Measurements from ENCODE around the gene ADAMTS9. TPM values are rescaled to one million over a fixed set of nuclear protein-coding genes. Genes with fewer than 3 reads are reported as not detected.

Gene ADAMTS9
- total and polyA plus RNA-seq, 2 donors (not counting 1 experiment from before 2014, with no cell fraction given): not detected

DNA sequence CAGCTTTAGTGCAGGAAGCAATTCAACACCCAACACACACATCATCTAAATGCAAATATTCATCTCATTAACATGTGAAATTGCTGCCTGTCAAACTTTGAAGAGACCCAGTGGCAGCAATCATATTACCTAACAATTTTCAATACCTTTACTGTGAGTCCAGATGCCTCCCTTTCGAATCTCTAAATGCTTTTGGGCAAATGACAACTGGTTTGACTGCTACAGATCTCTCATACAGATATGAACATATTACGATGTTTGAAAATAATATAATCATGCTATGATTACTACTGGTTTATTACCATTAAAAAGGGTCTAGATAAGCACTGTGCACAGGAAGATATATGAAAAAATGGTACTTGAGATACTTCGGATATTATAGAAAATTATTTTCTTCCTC, 137.9 kb downstream of the ADAMTS9 start:
- ATAC-seq (ENCODE audit: low read depth) (no peak), DNase-seq (no peak)
- Mint-ChIP-seq H3K4me3 (no peak overlapping the region), H3K27ac (no peak overlapping the region), H3K4me1 (no peaks in the 10 kb centered on the region), H3K9me3 (ENCODE audit: insufficient read depth) (no peaks in the 10 kb centered on the region), H3K27me3 (peaks cover 4% of the 10 kb centered on the region)
- ChIA-PET CTCF (no interaction called here), POLR2A (no interaction called here)
- Histone ChIP-seq H3K36me3 (replicated peaks in 1 of 2; ENCODE audit: control extremely low read depth in 1 of 2, control insufficient read depth in 1 of 2, extremely low read depth in 1 of 2, insufficient read depth in 2 of 2, low read length in 1 of 2) (no peaks in the 10 kb centered on the region), H3K9ac (ENCODE audit: low read length) (no peak overlapping the region), H3K9me3 (ENCODE audit: control extremely low read depth in 1 of 3, control insufficient read depth in 2 of 3, insufficient read depth in 1 of 3, low read length in 2 of 3) (peaks cover 0 to 6% (median 0%) of the 10 kb centered on the region in 3 donors), H3K4me1 (ENCODE audit: control insufficient read depth in 2 of 2, insufficient read depth in 2 of 2, low read length in 2 of 2) (no peaks in the 10 kb centered on the region), H3K27ac (ENCODE audit: low read length in 2 of 2) (no peak overlapping the region), H2AFZ (ENCODE audit: insufficient read depth, low read depth, low read length, poor library complexity, severe bottlenecking) (no peak overlapping the region), H3K79me2 (ENCODE audit: control insufficient read depth, insufficient read depth, low read length) (no peaks in the 10 kb centered on the region), H3K27me3 (replicated peaks in 1 of 4; ENCODE audit: control extremely low read depth in 1 of 4, control insufficient read depth in 3 of 4, insufficient read depth in 4 of 4, low read length in 3 of 4) (no peaks in the 10 kb centered on the region), H4K20me1 (ENCODE audit: control insufficient read depth, insufficient read depth, low read length, poor library complexity, severe bottlenecking) (no peaks in the 10 kb centered on the region), H3K4me3 (ENCODE audit: control extremely low read depth in 1 of 5, extremely low read depth in 1 of 5, insufficient read depth in 1 of 5, low read depth in 2 of 5, low read length in 4 of 5) (no peak overlapping the region), H3K4me2 (replicated peaks; ENCODE audit: low read depth, low read length, poor library complexity, severe bottlenecking) (no peak overlapping the region)
- no peak for TF ChIP-seq EZH2 (IDR thresholded peaks at IDR 0.05; ENCODE audit: borderline replicate concordance, insufficient read depth, low read depth, low read length, poor library complexity, severe bottlenecking)
- TF ChIP-seq, protein P1, sequence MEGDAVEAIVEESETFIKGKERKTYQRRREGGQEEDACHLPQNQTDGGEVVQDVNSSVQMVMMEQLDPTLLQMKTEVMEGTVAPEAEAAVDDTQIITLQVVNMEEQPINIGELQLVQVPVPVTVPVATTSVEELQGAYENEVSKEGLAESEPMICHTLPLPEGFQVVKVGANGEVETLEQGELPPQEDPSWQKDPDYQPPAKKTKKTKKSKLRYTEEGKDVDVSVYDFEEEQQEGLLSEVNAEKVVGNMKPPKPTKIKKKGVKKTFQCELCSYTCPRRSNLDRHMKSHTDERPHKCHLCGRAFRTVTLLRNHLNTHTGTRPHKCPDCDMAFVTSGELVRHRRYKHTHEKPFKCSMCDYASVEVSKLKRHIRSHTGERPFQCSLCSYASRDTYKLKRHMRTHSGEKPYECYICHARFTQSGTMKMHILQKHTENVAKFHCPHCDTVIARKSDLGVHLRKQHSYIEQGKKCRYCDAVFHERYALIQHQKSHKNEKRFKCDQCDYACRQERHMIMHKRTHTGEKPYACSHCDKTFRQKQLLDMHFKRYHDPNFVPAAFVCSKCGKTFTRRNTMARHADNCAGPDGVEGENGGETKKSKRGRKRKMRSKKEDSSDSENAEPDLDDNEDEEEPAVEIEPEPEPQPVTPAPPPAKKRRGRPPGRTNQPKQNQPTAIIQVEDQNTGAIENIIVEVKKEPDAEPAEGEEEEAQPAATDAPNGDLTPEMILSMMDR (IDR thresholded peaks at IDR 0.05): no peak
- WGBS (ENCODE audit: insufficient coverage): no CpG with 5 or more reads among the region's 3 CpGs
- intact Hi-C loops (cut with micrococcal nuclease): no loop called here

DNA sequence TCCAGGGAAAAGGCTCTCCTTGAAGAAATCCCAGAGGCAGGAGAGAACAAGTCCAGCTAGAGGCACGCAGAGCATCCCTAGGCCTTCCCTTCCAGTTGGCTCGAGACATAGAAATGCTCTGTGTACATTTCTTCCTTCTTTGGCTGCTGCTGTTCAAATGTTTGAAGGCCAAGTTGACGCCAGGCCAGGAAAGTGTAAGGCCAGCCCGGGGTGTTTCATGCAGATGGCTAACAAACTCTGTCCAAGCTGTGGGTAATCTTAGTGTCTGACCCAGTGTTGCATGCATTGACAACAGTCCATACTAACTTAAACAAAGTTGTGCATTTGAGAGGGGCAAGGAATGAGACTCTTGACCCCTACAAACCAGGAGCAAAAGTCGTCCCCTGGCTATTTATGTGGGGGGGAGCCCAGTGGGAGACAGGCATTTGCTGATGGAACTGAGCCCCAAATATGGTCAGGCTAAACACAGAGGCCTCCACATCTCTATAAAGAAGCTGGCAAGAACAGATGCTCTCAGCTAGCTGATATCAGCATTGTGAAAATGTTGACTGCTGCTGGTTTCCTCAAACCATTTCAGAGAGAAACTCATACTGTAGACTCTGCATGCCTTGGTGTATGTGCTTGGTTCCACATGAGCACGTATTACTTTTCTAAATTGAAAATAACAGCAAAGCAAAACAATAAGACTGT, 139.5 kb downstream of the ADAMTS9 start:
- no peaks in the 10 kb centered on the region for H3K36me3 ChIP-seq (replicated peaks in 1 of 2; ENCODE audit: control extremely low read depth in 1 of 2, control insufficient read depth in 1 of 2, extremely low read depth in 1 of 2, insufficient read depth in 2 of 2, low read length in 1 of 2)
- no peak for TF ChIP-seq EZH2 (IDR thresholded peaks at IDR 0.05; ENCODE audit: borderline replicate concordance, insufficient read depth, low read depth, low read length, poor library complexity, severe bottlenecking)
- TF ChIP-seq, protein P1 (IDR thresholded peaks at IDR 0.05): no peak
- H3K27ac ChIP-seq (ENCODE audit: low read length in 2 of 2): no peak overlapping the region
- Mint-ChIP-seq H3K27me3 (peaks cover 4% of the 10 kb centered on the region), H3K9me3 (ENCODE audit: insufficient read depth) (no peaks in the 10 kb centered on the region), H3K4me1 (no peaks in the 10 kb centered on the region), H3K4me3 (no peak overlapping the region), H3K27ac (no peak overlapping the region)
- intact Hi-C loops (cut with micrococcal nuclease): no loop called here
- no peak overlapping the region for H2AFZ ChIP-seq (ENCODE audit: insufficient read depth, low read depth, low read length, poor library complexity, severe bottlenecking)
- no peak overlapping the region for H3K9ac ChIP-seq (ENCODE audit: low read length)
- ChIA-PET POLR2A (no interaction called here), CTCF (interaction anchor here (0.6 kb wide), 1 partner anchor 1187 kb away, joined by 3 read pairs; no protein-coding TSS in a partner anchor)
- H3K4me3 ChIP-seq (ENCODE audit: control extremely low read depth in 1 of 5, extremely low read depth in 1 of 5, insufficient read depth in 1 of 5, low read depth in 2 of 5, low read length in 4 of 5): no peak overlapping the region
- DNase-seq: no peak
- H3K9me3 ChIP-seq (ENCODE audit: control extremely low read depth in 1 of 3, control insufficient read depth in 2 of 3, insufficient read depth in 1 of 3, low read length in 2 of 3): peaks cover 0 to 6% (median 0%) of the 10 kb centered on the region in 3 donors
- no peak overlapping the region for H3K4me2 ChIP-seq (replicated peaks; ENCODE audit: low read depth, low read length, poor library complexity, severe bottlenecking)
- no peaks in the 10 kb centered on the region for H3K4me1 ChIP-seq (ENCODE audit: control insufficient read depth in 2 of 2, insufficient read depth in 2 of 2, low read length in 2 of 2)
- WGBS (ENCODE audit: insufficient coverage): 85% methylated on average over 5 of the region's 6 CpGs
- no peak for ATAC-seq (ENCODE audit: low read depth)
- no peaks in the 10 kb centered on the region for H3K79me2 ChIP-seq (ENCODE audit: control insufficient read depth, insufficient read depth, low read length)
- no peaks in the 10 kb centered on the region for H3K27me3 ChIP-seq (replicated peaks in 1 of 4; ENCODE audit: control extremely low read depth in 1 of 4, control insufficient read depth in 3 of 4, insufficient read depth in 4 of 4, low read length in 3 of 4)
- no peaks in the 10 kb centered on the region for H4K20me1 ChIP-seq (ENCODE audit: control insufficient read depth, insufficient read depth, low read length, poor library complexity, severe bottlenecking)

All from B cell (primary cell).